ENCODE results near the gene TMC4. TPM values are rescaled to one million over a fixed set of nuclear protein-coding genes. Genes with fewer than 3 reads are reported as not detected.
A peak's percentile ranks its signal among the peaks of the same experiment; 100 is the strongest.
"Not testable (repeated sequence)": the region's sequence is repeated elsewhere in the genome, so short reads cannot be mapped to it uniquely, and the experiment has no call there.

Gene TMC4
- total RNA-seq, 2 donors from 2014 or later = 1.2 TPM; not detected in 1

DNA sequence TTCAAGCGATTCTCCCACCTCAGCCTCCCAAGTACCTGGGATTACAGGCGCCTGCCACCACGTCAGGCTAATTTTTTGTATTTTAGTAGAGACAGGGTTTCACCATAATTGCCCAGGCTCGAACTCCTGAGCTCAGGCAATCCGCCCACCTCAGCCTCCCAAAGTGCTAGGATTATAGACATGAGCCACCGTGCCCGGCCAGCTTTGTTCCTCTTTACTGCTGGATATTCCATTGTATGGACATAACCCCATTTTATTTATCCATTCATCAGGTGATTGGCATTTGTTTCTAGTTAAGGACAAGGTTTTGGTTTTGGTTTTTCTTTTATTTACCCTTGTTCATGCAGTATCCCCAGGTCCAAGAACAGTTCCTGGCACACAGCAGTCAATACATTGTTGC is 23.6 kb upstream of the TMC4 start:
- Mint-ChIP-seq H3K4me1 (ENCODE audit: low read depth in 2 of 2) (peaks cover 24 to 28% of the 10 kb centered on the region in 2 donors), H3K27ac (no peak overlapping the region), H3K9me3 (no peaks in the 10 kb centered on the region), H3K36me3 (peaks cover 8% of the 10 kb centered on the region), H3K27me3 (no peaks in the 10 kb centered on the region), H3K4me3 (no peak overlapping the region)
- no peak for ATAC-seq
- DNase-seq (ENCODE audit: low spot score) = no peak

DNA sequence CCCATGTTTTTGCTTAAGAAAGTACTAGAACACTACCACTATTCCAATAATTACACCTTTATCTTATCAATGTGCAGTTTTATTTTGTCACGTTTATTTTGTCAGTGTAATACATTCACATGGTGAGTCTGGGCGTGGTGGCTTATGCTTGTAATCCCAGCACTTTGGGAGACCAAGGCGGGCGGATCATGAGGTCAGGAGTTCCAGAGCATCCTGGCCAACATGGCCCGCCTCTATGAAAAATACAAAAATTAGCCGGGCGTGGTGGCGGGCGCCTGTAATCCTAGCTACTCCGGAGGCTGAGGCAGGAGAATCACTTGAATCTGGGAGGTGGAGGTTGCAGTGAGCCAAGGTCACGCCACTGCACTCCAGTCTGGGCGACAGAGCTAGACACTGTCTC is 21.5 kb upstream of the TMC4 start:
- H3K4me3 Mint-ChIP-seq; H3K27ac Mint-ChIP-seq; H3K27me3 Mint-ChIP-seq; H3K9me3 Mint-ChIP-seq; ATAC-seq; DNase-seq (ENCODE audit: low spot score); H3K36me3 Mint-ChIP-seq: not testable (repeated sequence)
- peaks cover 15 to 19% of the 10 kb centered on the region in 2 donors for H3K4me1 Mint-ChIP-seq (ENCODE audit: low read depth in 2 of 2)

DNA sequence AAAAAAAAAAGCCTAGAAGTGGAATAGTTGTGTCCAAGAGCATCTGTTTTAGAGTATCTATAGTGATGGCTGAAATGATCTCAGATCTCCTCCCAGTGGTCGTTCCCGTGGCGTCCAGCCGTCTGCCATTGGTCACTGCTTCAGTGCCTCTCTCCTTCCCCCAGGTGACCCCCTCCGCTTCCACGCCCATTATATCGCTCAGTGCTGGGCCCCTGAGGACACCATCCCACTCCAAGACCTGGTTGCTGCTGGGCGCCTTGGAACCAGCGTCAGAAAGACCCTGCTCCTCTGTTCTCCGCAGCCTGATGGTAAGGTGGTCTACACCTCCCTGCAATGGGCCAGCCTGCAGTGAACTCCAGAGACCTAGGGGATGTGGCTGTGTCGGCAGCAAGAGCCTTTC is 20.1 kb upstream of the TMC4 start:
- no peaks in the 10 kb centered on the region for H3K27me3 Mint-ChIP-seq
- H3K4me3 Mint-ChIP-seq = peak overlapping the region; percentile 87
- no peak for ATAC-seq
- peak overlapping the region in 1 of 2 donors; percentile 48 for H3K27ac Mint-ChIP-seq
- H3K36me3 Mint-ChIP-seq = no peaks in the 10 kb centered on the region
- H3K4me1 Mint-ChIP-seq (ENCODE audit: low read depth in 2 of 2) = peaks cover 10 to 18% of the 10 kb centered on the region in 2 donors
- no peak for DNase-seq (ENCODE audit: low spot score)
- H3K9me3 Mint-ChIP-seq = no peaks in the 10 kb centered on the region

DNA sequence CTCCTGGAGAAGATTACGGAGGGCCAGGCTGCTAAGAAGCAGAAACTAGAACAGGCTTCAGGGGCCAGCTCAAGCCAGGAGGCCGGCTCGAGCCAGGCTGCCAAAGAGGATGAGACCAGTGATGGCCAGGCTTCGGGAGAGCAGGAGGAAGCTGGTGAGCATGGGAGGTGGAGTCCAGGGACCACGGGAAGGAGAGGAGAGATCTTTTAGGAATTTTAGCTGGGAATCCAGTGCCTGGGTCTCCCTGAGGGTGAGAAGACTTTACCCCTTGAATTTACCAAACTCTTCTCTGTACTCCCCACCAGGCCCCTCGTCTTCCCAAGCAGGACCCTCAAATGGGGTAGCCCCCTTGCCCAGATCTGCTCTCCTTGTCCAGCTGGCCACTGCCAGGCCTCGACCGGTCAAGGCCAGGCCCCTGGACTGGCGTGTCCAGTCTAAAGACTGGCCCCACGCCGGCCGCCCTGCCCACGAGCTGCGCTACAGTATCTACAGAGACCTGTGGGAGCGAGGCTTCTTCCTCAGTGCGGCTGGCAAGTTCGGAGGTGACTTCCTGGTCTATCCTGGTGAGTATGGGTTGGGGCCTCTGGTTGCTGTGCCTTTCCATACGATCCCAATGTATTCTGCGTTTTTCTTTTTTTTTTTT is 19.0 kb upstream of the TMC4 start:
- H3K4me3 Mint-ChIP-seq = peak overlapping the region; percentile 87
- no peaks in the 10 kb centered on the region for H3K27me3 Mint-ChIP-seq
- peaks cover 21 to 29% of the 10 kb centered on the region in 2 donors for H3K4me1 Mint-ChIP-seq (ENCODE audit: low read depth in 2 of 2)
- peak overlapping the region; percentile 81 to 93 for H3K27ac Mint-ChIP-seq
- no peaks in the 10 kb centered on the region for H3K9me3 Mint-ChIP-seq
- H3K36me3 Mint-ChIP-seq = no peaks in the 10 kb centered on the region
- ATAC-seq (no peak), DNase-seq (ENCODE audit: low spot score) (no peak)

DNA sequence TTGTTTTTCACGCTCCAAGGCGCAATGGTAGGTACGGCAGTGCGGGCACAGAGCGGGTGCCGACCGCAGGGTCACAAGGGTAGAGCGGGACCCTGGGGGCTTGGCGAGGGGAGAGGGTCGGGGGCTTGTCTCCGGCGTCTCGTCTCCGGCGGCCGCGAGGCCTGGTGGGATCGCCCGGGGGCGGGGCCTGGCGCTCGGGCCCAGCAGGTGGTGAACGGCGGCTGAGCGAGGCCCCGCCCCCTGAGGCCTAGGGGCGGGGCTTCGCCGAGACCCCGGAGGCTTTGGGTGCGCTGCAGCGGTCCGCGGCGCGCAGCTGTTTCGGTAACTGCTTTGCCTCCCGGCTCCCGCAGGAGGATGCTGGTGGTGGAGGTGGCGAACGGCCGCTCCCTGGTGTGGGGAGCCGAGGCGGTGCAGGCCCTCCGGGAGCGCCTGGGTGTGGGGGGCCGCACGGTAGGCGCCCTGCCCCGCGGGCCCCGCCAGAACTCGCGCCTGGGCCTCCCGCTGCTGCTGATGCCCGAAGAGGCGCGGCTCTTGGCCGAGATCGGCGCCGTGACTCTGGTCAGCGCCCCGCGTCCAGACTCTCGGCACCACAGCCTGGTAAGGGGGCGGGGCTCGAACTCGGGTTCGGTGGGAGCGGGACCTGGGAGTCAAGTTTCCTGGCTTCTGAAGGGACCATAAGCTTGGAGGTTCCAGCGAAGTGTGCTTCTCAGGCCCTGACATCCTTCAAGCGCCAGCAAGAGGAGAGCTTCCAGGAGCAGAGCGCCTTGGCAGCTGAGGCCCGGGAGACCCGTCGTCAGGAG is 18.3 kb upstream of the TMC4 start, which contains the start of gene TSEN34:
Gene TSEN34, plus strand, starts transcription at position 298 of the 800 bp plus-strand sequence. Its CDS starts 57 bp downstream, at position 355.
- H3K4me1 Mint-ChIP-seq (ENCODE audit: low read depth in 2 of 2) = peaks cover 23 to 30% of the 10 kb centered on the region in 2 donors
- peak; percentile 53 to 63 for ATAC-seq

DNA sequence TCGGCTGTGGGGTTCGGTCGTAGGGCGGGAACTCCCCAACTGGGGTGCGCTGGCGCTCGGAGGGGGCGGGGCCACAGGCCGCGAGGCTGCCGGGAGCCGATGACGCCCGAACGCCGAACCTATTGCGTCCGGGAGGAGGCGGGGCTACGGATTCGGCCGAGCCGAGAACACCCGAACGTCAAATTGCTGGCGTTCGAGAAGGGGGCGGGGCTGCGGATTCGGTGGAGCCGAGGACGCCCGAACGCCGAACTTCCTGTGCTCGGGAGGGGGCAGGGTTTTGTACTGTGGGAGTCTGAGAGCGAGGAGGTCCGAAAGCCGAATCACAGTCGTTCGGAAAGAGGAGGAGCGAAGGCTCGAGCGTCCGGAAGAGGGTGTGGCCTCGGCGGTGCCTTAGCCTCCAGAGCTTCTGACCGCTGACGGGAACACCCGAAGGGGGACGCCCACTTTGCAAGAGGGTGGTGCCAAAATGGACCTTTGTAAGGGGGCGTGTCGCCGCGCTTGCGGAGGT is 17.6 kb upstream of the TMC4 start:
- Mint-ChIP-seq H3K4me1 (ENCODE audit: low read depth in 2 of 2) (peaks cover 23 to 30% of the 10 kb centered on the region in 2 donors), H3K27ac (peak overlapping the region; percentile 93 to 95), H3K36me3 (no peaks in the 10 kb centered on the region), H3K9me3 (no peaks in the 10 kb centered on the region), H3K4me3 (peak overlapping the region; percentile 87), H3K27me3 (no peaks in the 10 kb centered on the region)
- DNase-seq (ENCODE audit: low spot score) = peak; percentile 100
- ATAC-seq = peak; percentile 78 to 83

More for the DNA sequence above, 18.3 kb upstream of the TMC4 start, which contains the start of gene TSEN34:
- Mint-ChIP-seq H3K27ac (peak within 1 kb of the TSS; percentile 93 to 95), H3K27me3 (no peaks in the 10 kb centered on the region), H3K9me3 (no peaks in the 10 kb centered on the region), H3K4me3 (peak within 1 kb of the TSS; percentile 87), H3K36me3 (no peaks in the 10 kb centered on the region)
- DNase-seq (ENCODE audit: low spot score) = peak; percentile 93

DNA sequence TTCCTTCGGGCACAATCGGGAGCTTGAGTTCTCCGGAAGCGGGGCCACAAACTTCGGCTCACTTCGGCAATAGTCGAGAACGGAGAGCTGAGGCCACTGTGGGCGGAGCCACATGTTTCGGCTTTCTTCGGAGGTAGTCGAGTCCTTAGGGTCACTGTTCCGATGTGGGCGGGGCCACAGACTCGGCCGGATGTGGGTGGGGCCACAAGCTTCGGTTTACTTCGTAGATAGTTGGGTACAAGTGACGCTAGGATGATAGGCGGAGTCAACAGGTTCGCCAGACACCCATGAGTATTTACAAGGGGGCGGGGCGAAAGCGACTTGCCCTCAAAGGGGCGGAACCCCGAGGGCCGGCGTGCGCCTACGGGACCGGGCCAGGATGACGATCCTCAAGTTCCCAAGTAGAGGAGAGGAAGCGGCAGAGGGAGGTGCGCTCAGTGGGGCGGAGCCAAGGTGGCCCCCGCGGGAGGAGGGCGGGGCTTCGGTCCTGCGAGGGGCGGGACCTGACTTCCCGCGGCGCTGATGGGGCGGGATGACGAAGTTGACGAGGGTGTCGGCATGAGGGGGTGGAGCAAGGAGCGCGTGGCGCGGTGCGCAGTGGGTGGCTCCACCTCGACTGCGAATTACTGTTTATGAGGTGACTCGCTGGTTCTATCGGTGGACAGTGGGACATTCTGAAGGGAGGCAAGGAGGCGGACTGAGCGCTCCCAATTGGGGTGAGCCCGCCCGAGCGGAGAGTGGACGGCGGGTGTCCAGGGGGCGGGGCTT is 17.0 kb upstream of the TMC4 start:
- Mint-ChIP-seq H3K4me3 (peak overlapping the region; percentile 87), H3K27ac (peak overlapping the region; percentile 93 to 95), H3K27me3 (no peaks in the 10 kb centered on the region), H3K36me3 (no peaks in the 10 kb centered on the region), H3K9me3 (no peaks in the 10 kb centered on the region), H3K4me1 (ENCODE audit: low read depth in 2 of 2) (peaks cover 23 to 30% of the 10 kb centered on the region in 2 donors)
- ATAC-seq = peak; percentile 79 to 84
- peak; percentile 100 for DNase-seq (ENCODE audit: low spot score)

DNA sequence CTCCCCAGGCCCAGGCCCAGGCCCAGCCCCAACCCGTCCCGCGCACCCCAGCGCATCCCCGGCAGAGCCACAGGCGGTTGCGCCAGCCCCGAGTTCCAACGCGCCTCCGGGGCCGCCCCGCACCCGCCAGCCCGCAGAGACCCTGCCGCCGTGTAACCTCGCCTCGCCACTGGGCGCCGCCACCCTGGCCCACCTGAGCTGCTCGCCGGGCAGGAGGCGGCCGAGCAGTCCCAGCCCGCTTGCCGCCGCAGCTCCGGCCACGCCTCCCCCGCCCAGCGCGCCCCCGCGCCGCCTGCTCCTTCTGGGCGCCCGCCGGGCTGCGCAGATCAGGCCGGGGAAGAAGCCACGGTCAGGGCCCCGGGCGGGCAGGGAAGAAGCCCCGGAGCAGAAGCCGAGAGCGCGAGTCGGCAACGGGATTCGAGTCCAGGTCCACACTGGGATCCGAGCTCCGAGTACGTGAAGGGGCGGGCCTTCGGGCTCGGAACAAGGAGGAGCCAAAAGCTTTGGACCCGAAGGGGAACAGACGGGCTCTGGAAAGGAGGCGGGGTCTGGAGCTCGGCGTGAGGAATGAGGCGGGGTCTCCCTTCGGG is 16.3 kb upstream of the TMC4 start, which contains the start of gene MBOAT7:
Gene MBOAT7, minus strand, starts transcription at position 436 of the 590 bp plus-strand sequence. CDS start 1,072 bp downstream, outside the sequence.
- Mint-ChIP-seq H3K27ac (peak within 1 kb of the TSS; percentile 93 to 95), H3K27me3 (no peaks in the 10 kb centered on the region), H3K36me3 (no peaks in the 10 kb centered on the region), H3K9me3 (no peaks in the 10 kb centered on the region), H3K4me1 (ENCODE audit: low read depth in 2 of 2) (peaks cover 23 to 30% of the 10 kb centered on the region in 2 donors), H3K4me3 (peak within 1 kb of the TSS; percentile 87)
- DNase-seq (ENCODE audit: low spot score) (no peak), ATAC-seq (peak; percentile 1 to 4)

DNA sequence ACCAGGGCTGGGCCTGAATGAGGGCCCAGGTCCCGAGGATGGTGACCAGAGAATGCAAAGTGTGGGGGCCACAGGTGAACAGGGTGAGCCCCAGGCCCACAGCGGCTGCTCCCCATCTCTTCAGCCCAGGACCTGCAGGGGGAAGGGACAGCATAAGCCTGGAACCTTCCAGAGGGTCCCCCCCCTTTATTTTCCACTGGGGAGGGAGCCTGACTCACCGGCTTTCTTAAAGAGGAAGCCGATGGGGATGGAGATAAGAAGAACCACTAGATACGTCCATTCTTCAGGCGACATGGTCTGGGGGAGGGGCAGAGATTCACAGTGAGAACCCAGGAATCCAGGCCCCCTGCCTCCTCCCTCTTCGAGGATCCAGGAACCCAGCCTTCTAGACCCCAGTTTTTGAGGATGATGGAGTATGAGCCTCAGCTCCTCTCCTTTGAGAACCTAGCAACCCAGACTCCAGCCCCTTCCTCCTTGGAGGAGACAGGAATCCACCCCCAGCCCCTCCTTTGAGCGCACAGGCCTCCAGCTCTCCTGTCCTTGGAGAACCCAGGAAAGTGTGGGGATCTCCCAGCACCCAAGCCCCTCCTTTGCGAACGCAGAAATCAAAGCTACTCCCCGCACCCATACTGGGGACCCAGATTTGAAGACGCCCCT is 15.4 kb upstream of the TMC4 start:
- Mint-ChIP-seq H3K27me3 (no peaks in the 10 kb centered on the region), H3K9me3 (no peaks in the 10 kb centered on the region), H3K4me3 (peak overlapping the region; percentile 87), H3K27ac (peak overlapping the region; percentile 73 to 85), H3K4me1 (ENCODE audit: low read depth in 2 of 2) (peaks cover 23 to 29% of the 10 kb centered on the region in 2 donors), H3K36me3 (no peaks in the 10 kb centered on the region)
- no peak for DNase-seq (ENCODE audit: low spot score)
- no peak for ATAC-seq

DNA sequence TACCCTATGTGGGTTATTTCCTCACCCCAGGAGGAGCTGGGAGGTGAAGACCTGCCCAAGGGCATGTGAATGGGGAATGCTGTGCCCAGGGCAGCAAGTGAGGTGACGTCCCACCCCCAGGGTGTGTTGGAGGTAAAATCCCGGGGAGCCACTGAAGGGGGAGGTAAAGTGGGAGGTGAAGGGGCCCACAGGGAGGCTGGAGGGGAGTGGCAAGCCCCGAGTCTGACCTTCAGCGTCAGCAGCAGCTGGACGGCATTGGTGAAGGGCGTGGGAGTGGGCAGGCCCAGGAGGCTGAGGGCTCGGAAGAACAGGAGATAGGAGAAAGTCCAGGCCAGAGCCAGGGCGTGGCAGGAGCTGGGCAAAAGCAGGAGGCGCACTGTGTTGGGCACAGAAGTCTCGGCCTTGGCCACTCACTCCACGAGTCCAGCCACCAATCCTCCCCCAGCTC is 14.0 kb upstream of the TMC4 start:
- Mint-ChIP-seq H3K4me3 (peak overlapping the region; percentile 87), H3K27ac (peak overlapping the region; percentile 73 to 85), H3K27me3 (no peaks in the 10 kb centered on the region), H3K4me1 (ENCODE audit: low read depth in 2 of 2) (peaks cover 17 to 19% of the 10 kb centered on the region in 2 donors), H3K36me3 (no peaks in the 10 kb centered on the region), H3K9me3 (no peaks in the 10 kb centered on the region)
- DNase-seq (ENCODE audit: low spot score) (no peak), ATAC-seq (no peak)

DNA sequence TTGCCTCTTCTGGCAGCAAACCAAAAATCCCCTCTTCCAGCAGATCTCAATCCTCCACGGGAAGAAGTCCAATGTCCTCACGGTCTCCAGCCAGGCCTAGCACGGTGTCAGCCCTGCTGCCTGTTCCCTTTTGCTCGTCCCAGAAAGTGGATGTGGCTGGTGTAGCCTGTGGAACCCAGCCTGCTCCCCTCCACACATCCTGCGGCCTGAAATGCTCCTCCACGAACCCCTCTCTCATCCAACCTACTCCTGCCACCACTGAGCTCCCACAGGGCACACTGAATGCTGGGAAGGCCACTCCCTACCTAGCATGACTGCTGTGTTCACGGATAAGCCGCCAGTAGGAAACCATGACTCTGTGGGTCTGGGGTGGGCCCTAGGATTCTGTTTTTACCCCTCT is 13.4 kb upstream of the TMC4 start:
- H3K27me3 Mint-ChIP-seq = no peaks in the 10 kb centered on the region
- no peak for ATAC-seq
- DNase-seq (ENCODE audit: low spot score) = no peak
- no peaks in the 10 kb centered on the region for H3K9me3 Mint-ChIP-seq
- no peaks in the 10 kb centered on the region for H3K36me3 Mint-ChIP-seq
- peaks cover 12 to 13% of the 10 kb centered on the region in 2 donors for H3K4me1 Mint-ChIP-seq (ENCODE audit: low read depth in 2 of 2)
- H3K4me3 Mint-ChIP-seq = no peak overlapping the region
- H3K27ac Mint-ChIP-seq = peak overlapping the region in 1 of 2 donors; percentile 85

DNA sequence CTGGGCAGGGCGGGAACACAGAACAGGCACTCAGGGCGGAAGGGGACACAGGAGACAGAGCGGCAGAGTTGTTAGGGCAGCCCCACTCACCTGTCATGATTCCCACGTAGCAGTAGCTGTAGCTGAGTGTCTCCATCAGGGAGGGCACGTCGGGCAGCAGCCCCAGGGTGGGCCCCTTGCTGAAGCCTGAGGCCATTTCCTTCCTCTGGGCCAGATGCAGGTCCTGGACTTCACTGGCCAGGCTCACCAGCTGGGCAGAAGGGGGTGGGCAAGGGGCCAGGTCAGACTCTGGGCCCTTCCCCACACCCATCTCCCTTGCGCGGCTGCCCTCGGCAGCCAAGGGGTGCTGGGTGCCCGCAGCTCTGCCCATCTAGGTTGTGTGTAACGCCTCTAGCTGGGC is 10.5 kb upstream of the TMC4 start:
- H3K36me3 Mint-ChIP-seq = no peaks in the 10 kb centered on the region
- no peaks in the 10 kb centered on the region for H3K9me3 Mint-ChIP-seq
- ATAC-seq = no peak
- peaks cover 12 to 13% of the 10 kb centered on the region in 2 donors for H3K4me1 Mint-ChIP-seq (ENCODE audit: low read depth in 2 of 2)
- no peak overlapping the region for H3K4me3 Mint-ChIP-seq
- no peak for DNase-seq (ENCODE audit: low spot score)
- no peak overlapping the region for H3K27ac Mint-ChIP-seq
- H3K27me3 Mint-ChIP-seq = no peaks in the 10 kb centered on the region
